Stimulated activated CD8-positive, alpha-beta memory T cell treated with anti-CD3 and anti-CD28 coated beads, Interleukin-12 subunit alpha, Interleukin-12 subunit beta, amount 100 ng/mL, for 24 hours (primary cell): Measurements from ENCODE around the gene UQCRHL.
"Not testable (repeated sequence)": the region's sequence is repeated elsewhere in the genome, so short reads cannot be mapped to it uniquely, and the experiment has no call there.

Experiments used
- DNase-seq: peaks from one replicate; pipeline ENCODE4 v3.0.0-alpha.2; 2020; ENCODE audit errors: extremely low read depth

The UQCRHL gene

DNA sequence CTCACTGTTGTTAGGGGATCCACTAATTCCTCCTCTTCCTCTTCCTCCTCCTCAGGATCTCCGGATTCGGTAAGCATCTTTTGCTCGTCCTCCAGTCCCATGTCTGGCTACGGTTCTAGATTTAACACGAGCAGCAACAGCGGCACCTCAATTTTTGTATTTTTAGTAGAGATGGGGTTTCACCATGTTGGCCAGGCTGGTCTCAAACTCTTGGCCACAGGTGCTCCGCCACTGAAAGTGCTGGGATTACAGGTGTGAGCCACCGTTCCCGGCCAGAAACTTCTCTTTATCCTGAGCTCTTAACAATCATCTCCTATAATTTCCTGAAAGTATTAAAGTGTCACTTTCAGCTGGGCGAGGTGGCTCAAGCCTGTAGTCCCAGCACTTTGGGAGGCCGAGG, at the start of gene UQCRHL:
TSS of gene UQCRHL (minus strand) at position 101 of the 400 bp plus-strand sequence. CDS start at position 101, 0 bp downstream.
- DNase-seq: not testable (repeated sequence)

- no peak for DNase-seq
These were observed 49.4 kb upstream of the UQCRHL start for GRCh38 chr1:15856888-15857287.

GRCh38 chr1:15852828-15853302, 45.4 kb upstream of the UQCRHL start:
- DNase-seq: no peak

DNA sequence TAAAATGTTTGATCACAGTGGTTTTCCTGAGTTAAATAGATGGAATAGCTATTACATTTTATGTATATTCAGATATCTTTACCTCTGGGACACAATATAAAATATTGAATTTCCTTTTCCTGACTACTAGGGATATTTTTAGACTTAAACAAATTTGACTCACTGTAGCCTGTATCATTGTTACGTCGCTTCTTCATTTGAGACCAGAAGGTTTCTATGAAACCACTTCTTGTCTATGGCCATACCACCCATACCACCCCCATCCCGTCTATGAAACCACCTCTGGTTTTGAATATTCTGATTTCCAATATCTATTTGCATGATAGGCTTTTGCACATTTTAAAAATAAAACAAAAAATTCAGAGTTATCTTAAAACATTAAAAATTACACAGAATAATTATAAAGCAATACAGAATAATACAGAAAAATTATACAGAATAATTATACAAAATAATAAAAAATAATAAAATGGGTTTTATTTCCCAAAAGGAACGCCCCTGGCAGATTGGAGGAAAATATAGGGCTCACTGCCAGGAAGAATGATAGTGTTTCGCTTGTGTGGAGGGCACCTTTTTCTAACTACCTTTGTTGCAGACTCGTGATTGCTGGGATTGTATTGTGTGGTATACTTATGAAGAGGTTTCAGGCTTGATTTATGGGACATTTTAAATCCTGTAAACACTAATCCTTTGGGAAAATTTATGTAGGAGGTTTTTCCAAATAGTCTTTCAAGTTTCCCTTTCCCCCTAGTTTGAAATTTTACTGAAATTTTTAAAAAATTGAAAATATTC, 44.8 kb upstream of the UQCRHL start:
- DNase-seq: no peak

- DNase-seq: no peak
These were observed 44.0 kb upstream of the UQCRHL start for GRCh38 chr1:15851210-15852035.

GRCh38 chr1:15850471-15851001, 43.1 kb upstream of the UQCRHL start:
- DNase-seq: no peak

- no peak for DNase-seq
These were observed 42.4 kb upstream of the UQCRHL start for GRCh38 chr1:15849775-15850324.

- no peak for DNase-seq
These were observed 41.7 kb upstream of the UQCRHL start for GRCh38 chr1:15848929-15849774.

- DNase-seq: no peak
These were observed 40.9 kb upstream of the UQCRHL start for GRCh38 chr1:15848143-15848928.

DNA sequence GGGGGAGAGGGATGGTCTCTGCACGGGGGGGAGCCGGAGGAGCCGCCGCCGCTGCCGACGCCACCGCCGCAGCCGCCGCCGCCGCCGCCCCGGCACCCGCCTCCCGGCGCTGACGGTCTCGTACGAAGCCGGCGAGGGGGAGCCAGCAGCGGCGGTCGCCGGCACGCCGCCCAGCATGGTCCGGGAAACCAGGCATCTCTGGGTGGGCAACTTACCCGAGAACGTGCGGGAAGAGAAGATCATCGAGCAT, 40.4 kb upstream of the UQCRHL start:
- DNase-seq: no peak

- peak; percentile 98 for DNase-seq
These were observed 39.8 kb upstream of the UQCRHL start, which contains the start of gene SPEN for GRCh38 chr1:15847100-15847892. TSS of gene SPEN (plus strand) at chr1:15847707. CDS start at chr1:15848068, 361 bp downstream.

- not testable (repeated sequence) for DNase-seq
These were observed 38.6 kb upstream of the UQCRHL start for GRCh38 chr1:15846056-15846455.

DNA sequence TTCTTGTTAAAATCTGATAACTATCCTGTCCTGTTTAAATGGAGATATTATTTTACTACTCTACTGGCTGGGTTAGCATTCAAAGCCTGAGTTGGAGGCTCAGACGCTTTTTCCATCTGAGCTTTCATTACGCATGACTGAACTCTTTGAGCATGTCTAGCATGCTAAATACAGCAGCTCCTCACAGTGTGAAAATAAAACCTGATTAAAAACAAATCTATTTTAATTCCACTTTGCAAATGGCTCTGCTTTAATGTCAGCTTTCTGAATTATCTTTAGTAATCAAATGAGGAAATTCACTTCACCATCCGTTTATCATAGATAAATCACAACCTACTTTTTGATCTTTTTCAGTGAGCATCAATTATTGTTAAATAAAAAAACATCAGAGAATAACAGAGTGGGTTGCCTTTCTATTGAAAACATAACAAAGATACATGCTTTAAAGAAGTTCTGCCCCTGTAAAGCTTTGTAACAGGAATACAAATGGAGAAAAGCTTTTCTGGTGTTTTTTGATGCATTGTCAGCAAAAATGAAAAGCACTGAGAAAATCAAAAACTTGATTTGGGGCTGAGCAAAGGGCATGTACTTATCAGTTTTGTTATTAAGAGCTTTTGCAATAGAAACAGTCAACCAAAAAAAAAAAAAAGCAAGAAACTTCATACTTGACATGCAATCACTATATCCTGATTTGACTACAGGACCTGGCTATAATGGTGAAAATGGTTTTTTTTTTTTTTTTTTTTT, 36.5 kb upstream of the UQCRHL start:
- no peak for DNase-seq

- DNase-seq: no peak
These were observed 31.3 kb upstream of the UQCRHL start for GRCh38 chr1:15838721-15839120.

DNA sequence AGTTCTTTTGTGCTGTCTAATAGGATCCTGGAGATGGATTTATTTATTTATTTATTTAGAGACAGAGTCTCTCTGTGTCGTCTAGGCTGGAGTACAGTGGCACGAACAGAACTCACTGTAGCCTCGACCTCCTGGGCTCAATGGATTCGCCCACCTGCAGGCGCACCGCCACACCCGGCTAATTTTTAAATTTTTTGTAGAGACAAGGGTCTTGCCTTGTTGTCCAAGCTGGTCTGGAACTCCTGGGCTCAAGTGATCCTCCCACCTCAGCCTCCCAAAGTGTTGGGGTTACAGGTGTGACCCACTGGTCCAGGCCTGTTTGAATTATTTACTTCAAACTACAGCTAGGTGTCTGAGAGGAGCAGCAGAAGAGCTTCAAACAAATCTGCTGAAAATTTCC, 30.5 kb upstream of the UQCRHL start:
- DNase-seq: no peak

- DNase-seq: no peak
These were observed 29.6 kb upstream of the UQCRHL start for GRCh38 chr1:15836772-15837669.

- not testable (repeated sequence) for DNase-seq
These were observed 29.0 kb upstream of the UQCRHL start for GRCh38 chr1:15836511-15836771.
